Type B pancreatic cell (in vitro differentiated cells): ENCODE data around the gene SUCLG2. TPM values are rescaled to one million over a fixed set of nuclear protein-coding genes. Genes with fewer than 3 reads are reported as not detected.

Experiments used
- DNase-seq: peaks from one replicate; pipeline ENCODE4 v3.0.0; 2021; ENCODE audit warnings: mixed read lengths; ENCODE audit not compliant: unreplicated experiment; ENCODE audit errors: extremely low spot score
- H3K27ac Mint-ChIP-seq: 2 replicates; pipeline ENCODE4 v1.8.0; 2021; ENCODE audit warnings: mild to moderate bottlenecking, mixed read lengths
- H3K27me3 Mint-ChIP-seq: 2 replicates; pipeline ENCODE4 v1.8.0; 2021; ENCODE audit warnings: mixed read lengths
- H3K36me3 Mint-ChIP-seq: 2 replicates; pipeline ENCODE4 v1.8.0; 2021; ENCODE audit warnings: mixed read lengths
- H3K4me1 Mint-ChIP-seq: one replicate; pipeline ENCODE4 v1.8.0; 2021; ENCODE audit warnings: mixed read lengths; ENCODE audit not compliant: unreplicated experiment
- H3K4me3 Mint-ChIP-seq: 2 replicates; pipeline ENCODE4 v1.8.0; 2021; ENCODE audit warnings: mild to moderate bottlenecking, mixed read lengths
- H3K9me3 Mint-ChIP-seq: 2 replicates; pipeline ENCODE4 v1.8.0; 2021; ENCODE audit warnings: mixed read lengths
- CTCF ChIP-seq: fragments of 200-600 bp; sonication (generic); conservative IDR thresholded peaks from 2 replicates; pipeline ENCODE4 v1.5.0; 2021; ENCODE audit warnings: antibody characterized with exemption, mild to moderate bottlenecking
- total RNA-seq: library from RNA; stranded (reverse); gene quantifications from 2 replicates; pipeline ENCODE4 v1.2.1, GENCODE V29; 2021; ENCODE audit warnings: low replicate concordance

SUCLG2 gene
- total RNA-seq, 1 donor from 2014 or later = 42.8 TPM

- TF ChIP-seq CTCF = no peak
- H3K27ac Mint-ChIP-seq = no peak overlapping the region
- no peaks in the 10 kb centered on the region for H3K27me3 Mint-ChIP-seq
- DNase-seq = no peak
- peaks cover 6% of the 10 kb centered on the region for H3K36me3 Mint-ChIP-seq
- H3K9me3 Mint-ChIP-seq = no peaks in the 10 kb centered on the region
- peaks cover 7% of the 10 kb centered on the region for H3K4me1 Mint-ChIP-seq
- no peak overlapping the region for H3K4me3 Mint-ChIP-seq
These were observed 156.7 kb downstream of the SUCLG2 start for GRCh38 chr3:67497746-67498145.

- DNase-seq = no peak
- no peak overlapping the region for H3K27ac Mint-ChIP-seq
- TF ChIP-seq CTCF = no peak
These were observed 158.7 kb downstream of the SUCLG2 start for GRCh38 chr3:67495751-67496150.

GRCh38 chr3:67493808-67494207 lies 160.6 kb downstream of the SUCLG2 start:
- Mint-ChIP-seq H3K27ac (no peak overlapping the region), H3K27me3 (no peaks in the 10 kb centered on the region), H3K36me3 (peaks cover 9% of the 10 kb centered on the region), H3K4me1 (no peaks in the 10 kb centered on the region), H3K4me3 (no peak overlapping the region), H3K9me3 (no peaks in the 10 kb centered on the region)
- DNase-seq = no peak
- TF ChIP-seq CTCF = no peak

More at GRCh38 chr3:67495751-67496150, 158.7 kb downstream of the SUCLG2 start:
- H3K9me3 Mint-ChIP-seq = no peaks in the 10 kb centered on the region
- no peak overlapping the region for H3K4me3 Mint-ChIP-seq
- H3K36me3 Mint-ChIP-seq = peaks cover 9% of the 10 kb centered on the region
- H3K4me1 Mint-ChIP-seq = peaks cover 4% of the 10 kb centered on the region
- H3K27me3 Mint-ChIP-seq = no peaks in the 10 kb centered on the region

GRCh38 chr3:67490658-67491057 lies 163.8 kb downstream of the SUCLG2 start:
- Mint-ChIP-seq H3K4me1 (no peaks in the 10 kb centered on the region), H3K27ac (no peak overlapping the region), H3K9me3 (no peaks in the 10 kb centered on the region), H3K4me3 (no peak overlapping the region), H3K27me3 (no peaks in the 10 kb centered on the region), H3K36me3 (peaks cover 5% of the 10 kb centered on the region)
- TF ChIP-seq CTCF = no peak
- no peak for DNase-seq

GRCh38 chr3:67489816-67490215 lies 164.6 kb downstream of the SUCLG2 start:
- no peak for DNase-seq
- Mint-ChIP-seq H3K4me3 (no peak overlapping the region), H3K9me3 (no peaks in the 10 kb centered on the region), H3K36me3 (peaks cover 3% of the 10 kb centered on the region), H3K27ac (no peak overlapping the region), H3K4me1 (no peaks in the 10 kb centered on the region), H3K27me3 (no peaks in the 10 kb centered on the region)
- TF ChIP-seq CTCF = no peak

GRCh38 chr3:67487564-67488114 lies 166.8 kb downstream of the SUCLG2 start:
- Mint-ChIP-seq H3K4me1 (no peaks in the 10 kb centered on the region), H3K4me3 (no peak overlapping the region), H3K27ac (no peak overlapping the region), H3K9me3 (peaks cover 3% of the 10 kb centered on the region), H3K27me3 (no peaks in the 10 kb centered on the region), H3K36me3 (peaks cover 3% of the 10 kb centered on the region)
- TF ChIP-seq CTCF = no peak
- DNase-seq = no peak
